GM19324 (cell line): ENCODE data around the gene APBB2.

ENCODE experiments used
- ATAC-seq: cut with Tn5 transposase; IDR thresholded peaks from one replicate; pipeline ENCODE4 v1.9.1; 2021; ENCODE audit warnings: mild to moderate bottlenecking, moderate library complexity; ENCODE audit not compliant: unreplicated experiment, low FRiP score

Gene APBB2

GRCh38 chr4:40881851-40882250, 332.5 kb downstream of the APBB2 start:
- ATAC-seq: no peak

GRCh38 chr4:40881096-40881495, 333.2 kb downstream of the APBB2 start:
- no peak for ATAC-seq

- no peak for ATAC-seq
Observed at GRCh38 chr4:40878548-40879055, 335.7 kb downstream of the APBB2 start.

- ATAC-seq: no peak
Observed at GRCh38 chr4:40877081-40877480, 337.3 kb downstream of the APBB2 start.

- no peak for ATAC-seq
Observed at GRCh38 chr4:40875507-40876150, 338.7 kb downstream of the APBB2 start.

GRCh38 chr4:40874901-40875300, 339.4 kb downstream of the APBB2 start:
- ATAC-seq: no peak

GRCh38 chr4:40874331-40874730, 340.0 kb downstream of the APBB2 start:
- ATAC-seq: no peak

GRCh38 chr4:40871695-40872250, 342.6 kb downstream of the APBB2 start:
- ATAC-seq: no peak

GRCh38 chr4:40870150-40870549, 344.2 kb downstream of the APBB2 start:
- ATAC-seq: no peak

- ATAC-seq: no peak
Observed at GRCh38 chr4:40865696-40866095, 348.6 kb downstream of the APBB2 start.

- no peak for ATAC-seq
Observed at GRCh38 chr4:40864531-40864930, 349.8 kb downstream of the APBB2 start.

GRCh38 chr4:40858962-40859361, 355.4 kb downstream of the APBB2 start:
- ATAC-seq: no peak

- ATAC-seq: no peak
Observed at GRCh38 chr4:40857956-40858355, 356.4 kb downstream of the APBB2 start.

GRCh38 chr4:40856840-40857362, 357.4 kb downstream of the APBB2 start:
- ATAC-seq: peak; percentile 87

- no peak for ATAC-seq
Observed at GRCh38 chr4:40856277-40856839, 358.0 kb downstream of the APBB2 start.

- no peak for ATAC-seq
Observed at GRCh38 chr4:40850496-40850895, 363.8 kb downstream of the APBB2 start.

GRCh38 chr4:40848940-40849339, 365.4 kb downstream of the APBB2 start:
- no peak for ATAC-seq

GRCh38 chr4:40848251-40848650, 366.1 kb downstream of the APBB2 start:
- no peak for ATAC-seq

GRCh38 chr4:40846532-40846931, 367.8 kb downstream of the APBB2 start:
- no peak for ATAC-seq

- no peak for ATAC-seq
Observed at GRCh38 chr4:40845154-40845835, 369.0 kb downstream of the APBB2 start.

GRCh38 chr4:40844261-40844660, 370.1 kb downstream of the APBB2 start:
- ATAC-seq: no peak
